Measurements from ENCODE around the gene TNRC6C.
"Not testable (repeated sequence)": the region's sequence is repeated elsewhere in the genome, so short reads cannot be mapped to it uniquely, and the experiment has no call there.

TNRC6C gene

DNA sequence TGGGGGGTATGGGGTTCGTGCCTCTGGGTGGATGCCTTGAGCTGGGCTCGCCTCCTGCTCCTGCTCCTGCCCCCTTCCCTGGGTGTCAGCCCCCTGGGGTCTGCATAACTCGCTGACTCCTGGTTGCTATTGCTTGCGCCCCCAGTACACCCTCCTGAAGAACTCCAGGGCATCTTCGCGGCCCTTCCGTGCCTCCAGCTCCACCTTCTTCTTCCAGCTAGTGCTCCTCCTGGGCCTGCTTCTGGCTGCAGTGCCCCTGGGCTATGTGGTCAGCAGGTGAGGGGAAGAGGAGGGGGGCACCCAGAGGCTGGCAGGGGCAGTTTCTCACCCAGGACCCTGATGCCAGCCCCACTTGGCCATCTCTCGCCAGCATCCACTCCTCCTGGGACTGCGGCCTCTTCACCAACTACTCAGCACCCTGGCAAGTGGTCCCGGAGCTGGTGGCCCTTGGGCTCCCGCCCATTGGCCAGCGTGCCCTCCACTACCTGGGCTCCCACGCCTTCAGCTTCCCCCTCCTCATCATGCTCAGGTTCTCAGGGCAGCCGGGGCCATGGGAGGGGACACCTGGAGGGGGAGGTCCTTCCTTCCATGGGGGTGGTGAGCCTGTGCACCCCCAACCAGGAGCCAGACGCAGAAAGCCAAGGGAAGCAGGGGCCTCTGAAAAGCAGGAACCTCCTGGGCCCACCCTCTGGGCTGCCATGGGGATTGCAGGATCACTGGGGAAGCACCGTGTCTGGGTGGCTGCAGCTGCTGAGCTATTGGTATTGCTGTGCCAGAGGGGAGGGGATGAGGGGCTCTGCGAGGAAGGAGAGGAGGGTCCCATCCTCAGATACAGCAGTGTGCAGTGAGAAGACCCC, 179.9 kb downstream of the TNRC6C start:
- no peak for DNase-seq (ENCODE audit: low read depth)

DNA sequence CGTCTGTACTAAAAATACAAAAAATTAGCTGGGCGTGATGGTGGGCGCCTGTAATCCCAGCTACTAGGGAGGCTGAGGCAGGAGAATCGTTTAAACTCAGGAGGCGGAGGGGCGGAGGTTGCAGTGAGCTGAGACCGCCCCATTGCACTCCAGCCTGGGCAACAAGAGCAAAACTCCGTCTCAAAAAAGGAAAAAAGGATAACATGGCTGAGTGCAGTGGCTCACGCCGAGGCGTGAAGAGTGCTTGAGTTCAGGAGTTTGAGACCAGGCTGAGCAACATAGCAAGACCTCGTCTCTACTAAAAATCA, 181.3 kb downstream of the TNRC6C start:
- DNase-seq (ENCODE audit: low read depth): not testable (repeated sequence)

DNA sequence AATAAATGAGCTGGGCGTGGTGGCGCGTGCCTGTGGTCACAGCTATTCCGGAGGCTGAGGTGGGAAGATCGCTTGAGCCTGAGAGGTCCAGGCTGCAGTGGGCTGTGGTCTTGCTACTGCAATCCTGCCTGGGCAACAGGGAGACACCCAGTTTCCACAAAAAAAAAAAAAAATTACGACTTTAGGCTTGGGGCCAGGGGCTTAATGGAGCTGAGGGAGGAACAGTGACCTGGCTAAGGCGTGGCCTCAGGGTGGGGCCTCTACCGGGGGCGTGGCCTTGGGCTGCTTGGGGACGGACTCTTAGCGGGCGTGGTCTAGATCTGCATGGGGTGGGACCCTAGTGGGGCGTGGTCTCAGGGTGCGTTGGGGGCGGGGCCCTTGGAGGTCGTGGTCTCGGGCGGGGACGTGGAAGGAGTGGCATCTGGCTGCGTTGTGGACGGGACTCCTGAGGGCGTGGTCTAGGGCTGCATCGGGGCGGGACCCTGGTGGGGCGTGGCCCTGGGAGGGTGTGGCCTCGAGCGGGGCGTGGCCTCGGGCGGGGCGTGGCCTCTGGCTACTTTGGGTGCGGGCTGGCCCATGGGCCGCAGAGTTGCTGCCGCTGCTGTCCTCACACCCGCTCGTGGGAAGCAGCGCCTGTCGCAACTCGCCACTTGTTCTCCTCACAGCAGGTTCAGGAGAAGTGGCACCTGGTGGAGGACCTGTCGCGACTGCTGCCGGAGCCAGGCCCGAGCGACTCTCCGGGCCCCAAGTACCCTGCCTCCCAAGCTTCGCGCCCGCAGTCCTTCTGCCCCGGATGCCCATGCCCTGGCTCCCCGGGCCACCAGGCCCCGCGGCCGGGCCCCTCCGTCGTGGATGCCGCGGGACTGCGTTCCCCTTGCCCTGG, 181.9 kb downstream of the TNRC6C start:
- peak; percentile 82 for DNase-seq (ENCODE audit: low read depth)

DNA sequence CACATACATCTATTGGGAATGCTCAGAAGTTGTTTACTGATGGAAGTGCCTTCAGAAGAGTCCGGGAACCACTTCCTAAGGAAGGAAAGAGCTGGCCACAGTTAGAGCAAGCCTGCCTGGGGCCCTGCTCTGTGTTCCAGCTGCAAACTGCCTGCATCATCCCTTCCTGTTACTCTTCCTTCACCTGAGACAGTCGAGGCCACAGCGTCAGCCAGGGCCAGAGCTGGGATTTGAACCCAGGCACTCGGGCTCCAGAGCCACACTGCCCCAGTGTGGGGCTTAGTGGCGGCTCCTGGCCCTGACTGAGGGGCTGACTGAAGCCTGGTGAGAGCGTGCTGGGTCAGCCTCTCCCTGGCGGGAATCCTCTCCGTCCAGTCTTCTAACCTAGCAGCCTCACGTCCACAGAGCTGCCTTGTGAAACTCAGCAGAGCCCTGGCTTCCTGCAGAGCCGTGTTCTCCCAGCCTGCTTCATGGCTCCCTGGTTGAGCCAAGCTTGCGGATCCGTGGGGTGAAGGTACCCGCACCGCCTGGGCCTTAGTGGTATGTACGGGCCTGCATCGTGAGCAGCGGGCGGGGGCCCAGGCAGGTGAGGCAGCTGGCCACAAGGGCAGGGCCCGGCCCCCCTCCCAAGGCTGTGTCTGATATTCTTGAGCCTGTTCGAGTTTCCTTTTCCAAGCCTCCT, 183.1 kb downstream of the TNRC6C start:
- no peak for DNase-seq (ENCODE audit: low read depth)

DNA sequence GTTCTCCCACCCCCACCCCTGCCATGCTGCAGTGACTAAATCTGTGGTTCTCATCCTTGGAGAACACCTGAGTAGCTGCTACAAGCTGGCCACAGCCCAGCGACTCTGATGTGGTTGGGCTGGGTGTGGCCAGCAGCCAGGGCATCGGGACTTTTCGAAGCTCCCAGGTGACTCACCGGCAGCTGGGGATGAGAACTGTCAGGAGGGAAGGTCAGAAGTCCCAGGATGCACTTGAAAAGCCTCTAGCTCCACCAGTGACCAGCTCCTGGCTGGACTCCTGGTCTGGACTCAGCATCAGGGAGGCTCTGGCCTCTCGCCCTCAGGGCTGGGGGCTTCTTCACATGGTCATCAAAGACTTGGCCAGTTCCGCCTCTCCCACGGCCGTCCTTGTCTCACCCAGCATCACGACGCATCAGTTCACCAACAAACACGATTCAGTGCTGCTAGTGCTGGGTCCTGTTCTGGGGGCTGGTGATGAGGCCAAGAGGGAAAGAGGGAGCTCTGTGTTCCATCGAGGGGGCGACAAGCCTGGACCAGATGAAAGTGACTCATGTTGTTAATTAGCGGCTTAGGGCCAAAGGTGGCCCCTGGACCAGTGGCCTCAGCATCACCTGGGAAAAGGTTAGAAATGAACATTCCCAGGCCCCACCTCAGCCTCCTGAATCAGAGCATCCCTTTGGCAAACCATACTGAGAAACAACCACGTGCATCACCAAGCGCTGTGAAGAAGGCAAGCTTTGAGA, 183.8 kb downstream of the TNRC6C start:
- DNase-seq (ENCODE audit: low read depth): no peak

DNA sequence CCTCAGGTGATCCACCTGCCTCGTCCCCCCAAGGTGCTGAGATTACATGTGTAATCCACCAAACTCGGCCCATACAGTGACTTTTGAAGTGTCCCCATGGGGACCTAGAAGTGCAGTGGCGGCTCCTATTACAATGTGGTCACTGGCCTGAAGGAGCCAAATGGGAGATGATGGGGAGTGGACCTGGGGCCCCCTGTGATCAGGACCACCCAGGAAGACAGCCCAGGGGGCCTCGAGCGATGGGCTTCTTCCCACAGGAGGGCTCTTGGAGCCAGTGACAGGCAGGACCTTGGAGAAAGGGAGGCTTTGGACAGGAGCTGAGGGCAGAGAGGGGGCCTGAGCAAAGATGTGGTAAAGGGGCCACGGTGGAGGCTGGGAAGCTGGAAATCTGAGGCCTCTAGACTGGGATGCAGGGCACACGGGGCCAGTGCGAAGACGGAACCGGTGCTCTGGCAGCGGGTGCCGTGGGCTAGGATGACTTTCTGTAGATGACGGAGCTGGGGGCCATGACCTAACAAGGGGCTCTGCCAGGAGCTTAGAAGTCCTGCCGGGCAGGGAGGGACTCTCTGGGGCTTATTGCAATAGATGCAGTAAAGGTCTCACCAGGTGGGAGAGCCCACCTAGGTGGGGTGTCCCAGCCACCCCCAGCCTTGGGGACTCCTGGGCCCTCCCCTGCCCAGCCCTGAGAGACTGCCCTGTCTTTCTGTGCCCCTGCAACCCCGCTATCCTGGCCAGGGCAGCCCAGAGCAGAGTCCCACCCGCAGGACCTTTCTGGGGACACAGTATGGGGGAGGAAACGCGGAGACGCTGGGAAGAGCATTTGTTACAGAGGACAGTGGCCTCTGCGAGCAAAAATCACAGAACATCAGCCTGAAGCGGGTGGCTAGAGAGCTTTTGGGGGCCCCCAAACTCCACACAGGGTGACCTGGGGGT, 185.0 kb downstream of the TNRC6C start:
- no peak for DNase-seq (ENCODE audit: low read depth)

DNA sequence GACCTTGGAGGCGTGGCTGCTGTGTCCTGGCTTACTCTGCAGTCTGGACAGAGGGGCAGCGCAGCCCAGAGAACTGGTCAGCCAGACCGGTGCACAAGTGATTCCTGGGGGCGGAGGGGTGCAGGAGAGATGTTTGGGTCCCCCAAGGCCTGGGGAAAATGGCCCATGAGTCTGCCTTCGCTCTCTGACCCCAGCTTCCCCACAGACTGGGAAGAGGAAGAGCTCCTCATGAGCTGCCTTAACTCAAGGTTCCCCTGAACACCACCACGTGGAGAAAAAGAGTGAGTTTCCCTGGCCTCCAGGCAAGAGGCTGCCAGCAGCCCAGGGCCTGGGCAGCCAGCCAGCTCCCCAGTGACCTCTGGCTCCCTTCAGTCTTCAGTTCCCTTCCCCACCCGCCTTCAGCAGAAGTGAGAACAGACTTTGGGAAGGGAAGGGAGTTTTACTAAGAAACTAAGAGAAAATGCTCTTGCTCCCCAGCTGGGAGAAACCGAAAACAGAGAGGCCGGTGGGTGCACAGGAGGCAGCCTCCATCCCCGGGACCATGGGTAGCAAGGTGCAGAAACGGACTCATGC, 185.7 kb downstream of the TNRC6C start:
- no peak for DNase-seq (ENCODE audit: low read depth)

DNA sequence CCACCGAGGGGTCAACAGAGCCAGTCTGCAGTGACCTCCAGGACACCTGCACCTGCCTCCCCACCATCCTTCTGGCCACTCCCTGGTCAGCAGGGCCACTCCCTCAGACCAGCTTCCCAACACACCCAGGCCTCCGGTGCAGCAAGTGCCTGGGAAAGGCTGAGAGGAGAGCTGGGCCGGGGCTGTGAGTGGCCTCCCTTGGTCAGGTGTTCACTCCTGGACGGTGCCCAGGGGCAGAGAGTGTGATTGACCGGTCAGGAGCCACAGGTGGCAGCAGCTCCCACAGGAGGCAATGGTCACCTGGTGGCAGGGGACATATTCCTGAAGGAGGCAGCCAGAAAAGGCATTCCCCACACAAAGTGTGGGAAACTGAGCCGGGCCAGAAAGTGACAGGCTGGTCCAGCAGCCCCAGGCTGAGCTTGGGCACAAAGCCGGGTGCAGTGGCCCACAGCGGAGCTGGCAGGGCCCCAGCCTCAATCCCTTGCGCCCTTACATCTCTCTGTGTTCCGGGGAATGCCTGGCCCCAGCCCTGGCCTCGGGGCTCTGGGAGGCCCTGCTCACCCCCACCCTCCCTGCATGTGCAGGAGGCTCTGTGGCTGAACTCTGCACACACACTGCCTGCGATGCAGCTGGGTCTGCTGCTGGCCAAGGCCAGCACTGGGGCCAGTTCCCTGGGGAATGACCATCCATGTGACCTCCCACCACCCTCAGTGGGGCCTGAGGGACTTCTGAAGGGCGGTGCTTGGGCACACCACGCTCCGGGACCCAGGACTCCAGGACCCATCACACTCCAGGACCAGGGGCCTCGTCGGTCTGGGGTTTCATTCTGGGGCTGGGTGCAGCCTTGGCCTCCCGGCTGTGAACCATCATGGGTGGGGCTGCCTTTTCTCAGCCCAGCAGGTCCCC, 186.5 kb downstream of the TNRC6C start:
- no peak for DNase-seq (ENCODE audit: low read depth)

DNA sequence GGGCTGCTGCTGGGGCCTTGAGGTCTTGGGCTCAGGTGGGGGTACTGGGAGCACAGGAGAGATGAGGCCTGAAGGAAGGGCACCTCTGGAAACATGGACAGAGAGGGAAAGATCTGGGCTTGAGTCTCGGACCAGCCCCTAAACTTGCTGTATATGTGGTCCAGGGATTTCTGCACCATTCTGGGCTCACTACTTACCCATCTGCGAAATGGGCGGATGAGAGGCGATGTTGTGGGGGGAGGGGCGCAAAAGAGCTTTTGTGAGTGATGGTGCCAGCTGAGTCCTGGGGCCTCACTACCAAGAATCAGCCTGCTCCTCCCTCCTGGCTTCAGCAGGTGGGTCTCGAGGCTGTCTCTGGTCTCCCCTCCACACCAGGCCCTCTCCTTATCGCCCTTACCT, 188.0 kb downstream of the TNRC6C start:
- DNase-seq (ENCODE audit: low read depth): no peak

DNA sequence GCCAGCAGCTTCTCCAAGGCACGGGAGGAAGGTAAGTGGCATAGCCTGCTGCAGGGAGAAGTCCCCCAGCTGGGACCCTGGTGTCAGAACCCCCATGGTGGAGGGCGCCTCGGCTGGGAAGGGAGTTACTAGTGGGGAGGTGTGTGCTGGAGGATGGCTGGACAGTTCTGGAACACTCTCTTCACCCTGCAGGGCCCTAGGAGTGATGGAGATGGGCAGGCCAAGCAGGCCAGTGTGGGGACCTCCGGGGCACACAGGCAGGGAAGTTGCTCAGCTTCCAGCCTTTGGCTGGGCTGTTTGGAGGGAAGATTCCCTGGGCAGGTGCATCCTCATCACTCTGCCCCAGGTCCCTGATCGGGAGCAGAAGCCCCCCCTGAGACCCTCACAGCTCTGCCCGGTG, 188.4 kb downstream of the TNRC6C start:
- no peak for DNase-seq (ENCODE audit: low read depth)

DNA sequence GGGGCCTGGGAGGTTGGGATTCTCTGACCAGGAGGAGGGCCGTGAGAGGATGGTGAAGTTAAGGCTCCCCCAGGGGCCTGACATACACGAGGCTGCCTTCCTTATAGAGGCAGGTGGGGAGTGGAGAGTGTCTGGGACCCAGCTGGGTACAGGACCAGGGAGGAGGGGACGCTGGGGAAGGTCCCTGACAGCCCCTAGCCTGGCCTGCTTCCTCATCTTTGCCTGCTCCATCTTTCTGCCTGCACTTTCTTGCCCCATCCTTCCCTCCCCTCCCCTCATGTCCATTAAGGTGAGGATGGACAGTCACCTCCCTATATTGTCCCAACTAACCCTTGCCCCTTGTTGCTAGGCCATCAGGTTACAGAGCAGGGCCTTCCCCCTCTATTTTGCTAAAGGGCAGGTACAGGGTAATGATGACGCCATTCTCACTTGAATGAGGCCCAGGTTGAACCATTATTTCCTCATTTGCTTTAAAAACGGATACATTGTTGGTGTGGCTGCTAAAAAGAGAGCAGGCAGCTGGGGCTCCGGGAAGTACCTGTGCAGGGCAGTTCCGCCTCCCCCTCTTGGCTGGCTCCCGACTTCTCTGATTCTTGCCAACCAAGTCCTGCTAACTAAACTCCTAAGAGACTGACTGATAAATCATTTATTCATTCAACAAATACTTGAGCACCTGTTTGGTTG, 189.0 kb downstream of the TNRC6C start:
- DNase-seq (ENCODE audit: low read depth): no peak

DNA sequence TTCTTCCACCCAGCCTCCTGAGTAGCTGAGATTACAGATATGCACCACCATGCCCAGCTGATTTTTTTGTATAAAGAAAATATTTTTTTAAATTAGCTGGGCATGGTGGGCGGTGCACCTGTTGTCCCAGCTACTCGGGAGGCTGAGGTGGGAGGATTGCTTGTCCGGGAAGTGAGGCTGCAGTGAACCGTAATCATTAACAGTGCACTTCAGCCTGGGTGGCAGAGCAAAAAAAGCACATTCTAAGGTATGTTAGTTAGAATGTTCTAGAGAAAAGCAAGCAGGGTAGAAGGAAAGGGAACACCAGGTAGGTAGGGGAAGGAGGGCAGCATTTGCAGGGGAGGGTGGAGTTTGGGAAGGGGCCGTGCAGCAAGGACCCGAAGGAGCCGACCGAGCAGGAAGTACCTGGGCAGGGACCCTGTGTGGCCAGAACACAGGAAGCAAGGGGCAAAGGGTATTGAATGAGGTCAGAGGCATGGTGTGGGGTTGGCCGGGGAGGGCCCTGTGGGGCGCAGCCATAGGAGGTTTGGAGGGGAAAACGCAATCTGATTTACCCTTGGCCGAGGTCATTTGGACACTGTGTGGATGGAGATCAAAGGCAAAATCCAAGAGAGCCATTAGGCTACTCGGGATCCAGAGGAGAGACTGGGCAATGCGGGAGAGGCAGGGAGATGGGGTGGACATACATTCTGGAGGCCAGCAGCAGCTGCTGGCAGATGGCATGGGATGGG, 189.9 kb downstream of the TNRC6C start:
- DNase-seq (ENCODE audit: low read depth): no peak

DNA sequence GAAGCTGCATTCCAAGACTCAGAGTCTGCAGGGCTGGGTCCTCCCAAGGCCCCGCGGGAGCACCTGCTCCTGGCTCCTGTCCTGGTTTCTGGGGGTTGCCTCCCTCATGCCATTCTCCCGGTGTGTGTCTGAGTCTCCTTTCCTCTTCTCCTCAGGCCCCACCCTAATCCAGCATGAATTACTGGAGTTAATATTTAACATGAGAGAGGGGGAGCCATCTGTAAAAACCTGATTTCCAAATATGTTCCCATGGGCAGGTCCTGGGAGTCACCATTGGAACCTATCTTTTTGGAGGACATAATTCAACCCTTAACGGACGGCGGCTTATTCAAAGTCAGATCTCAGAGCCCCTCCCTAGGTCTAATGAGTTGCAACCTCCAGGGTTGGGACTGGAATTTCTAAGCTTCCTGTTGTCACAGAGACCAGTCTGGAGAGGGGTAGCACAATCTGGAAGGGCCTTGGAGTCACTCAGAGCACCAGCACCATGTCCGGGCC, 193.1 kb downstream of the TNRC6C start:
- DNase-seq (ENCODE audit: low read depth): no peak

DNA sequence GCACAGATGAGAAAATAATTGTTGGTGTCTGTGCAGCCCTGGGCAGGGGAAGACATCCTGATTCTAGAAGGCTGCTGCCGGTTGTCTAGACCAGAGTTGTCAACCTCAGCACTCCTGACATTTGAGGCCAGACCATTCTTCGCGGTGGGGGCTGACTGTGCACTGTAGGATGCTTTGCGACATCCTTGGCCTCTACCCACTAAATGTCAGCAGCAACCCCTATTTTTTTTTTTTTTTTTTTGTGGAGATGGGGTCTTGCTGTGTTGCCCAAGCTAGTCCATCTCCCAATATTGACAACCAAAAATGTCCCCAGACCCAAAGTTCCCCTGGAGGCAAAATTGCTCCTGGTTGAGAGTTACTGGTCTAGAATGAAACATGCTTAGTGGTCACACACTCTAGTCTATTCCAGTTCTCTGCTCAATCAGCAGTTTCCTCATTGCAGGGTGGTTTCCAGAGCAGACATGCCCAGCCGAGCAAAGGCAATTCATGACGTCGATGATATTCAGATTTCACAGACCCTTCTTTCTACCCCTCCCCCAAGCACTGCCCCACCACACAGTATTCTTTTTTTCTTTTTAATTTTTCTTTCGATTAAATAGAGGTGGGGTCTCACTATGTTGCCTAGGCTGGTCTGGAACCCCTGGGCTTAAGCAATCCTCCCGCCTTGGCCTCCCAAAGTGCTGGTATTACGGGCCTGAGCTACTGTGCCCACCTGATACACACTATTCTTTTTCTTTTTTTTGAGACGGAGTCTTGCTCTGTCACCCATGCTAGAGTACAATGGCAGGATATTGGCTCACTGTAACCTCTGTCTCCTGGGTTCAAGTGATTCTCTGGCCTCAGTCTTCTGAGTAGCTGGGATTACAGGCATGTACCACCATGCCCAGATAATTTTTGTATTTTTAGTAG, 196.7 kb downstream of the TNRC6C start:
- no peak for DNase-seq (ENCODE audit: low read depth)
